Neural cell (in vitro differentiated cells): ENCODE results near the gene KERA.

ENCODE experiments used
- EZH2 ChIP-seq: fragments of 200-600, 300-800 bp; shearing (Covaris generic), sonication (generic); IDR thresholded peaks from 2 replicates; pipeline ENCODE4 v1.6.1; 2014; ENCODE audit warnings: antibody characterized with exemption, low read length, borderline replicate concordance, mild to moderate bottlenecking; ENCODE audit not compliant: insufficient read depth, poor library complexity, severe bottlenecking
- TF ChIP-seq, protein P1 (sequence below): fragments of 450-650 bp; IDR thresholded peaks from 2 replicates; pipeline ENCODE4 v1.5.1; 2014; ENCODE audit warnings: antibody characterized with exemption, mild to moderate bottlenecking, moderate library complexity; ENCODE audit not compliant: poor library complexity, severe bottlenecking

DNA sequence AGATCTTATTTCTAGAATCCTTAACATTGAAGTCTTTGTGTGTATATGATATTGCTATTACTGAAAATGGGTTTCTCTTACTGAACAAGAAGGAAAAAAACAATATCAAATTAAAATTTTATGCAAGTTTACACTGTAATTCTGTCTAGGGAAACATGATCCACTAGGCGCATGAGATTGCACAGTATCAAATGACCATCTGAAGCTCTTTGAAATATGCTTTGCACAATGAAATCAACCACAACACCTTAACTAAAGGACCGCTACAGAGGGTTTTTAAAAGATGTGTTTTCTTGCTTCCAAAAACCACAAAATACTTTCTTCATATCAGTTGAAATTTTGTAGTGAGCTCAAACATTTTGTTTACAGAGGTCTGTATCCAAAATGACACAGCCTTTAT is 15.1 kb upstream of the KERA start:
- TF ChIP-seq, protein P1, sequence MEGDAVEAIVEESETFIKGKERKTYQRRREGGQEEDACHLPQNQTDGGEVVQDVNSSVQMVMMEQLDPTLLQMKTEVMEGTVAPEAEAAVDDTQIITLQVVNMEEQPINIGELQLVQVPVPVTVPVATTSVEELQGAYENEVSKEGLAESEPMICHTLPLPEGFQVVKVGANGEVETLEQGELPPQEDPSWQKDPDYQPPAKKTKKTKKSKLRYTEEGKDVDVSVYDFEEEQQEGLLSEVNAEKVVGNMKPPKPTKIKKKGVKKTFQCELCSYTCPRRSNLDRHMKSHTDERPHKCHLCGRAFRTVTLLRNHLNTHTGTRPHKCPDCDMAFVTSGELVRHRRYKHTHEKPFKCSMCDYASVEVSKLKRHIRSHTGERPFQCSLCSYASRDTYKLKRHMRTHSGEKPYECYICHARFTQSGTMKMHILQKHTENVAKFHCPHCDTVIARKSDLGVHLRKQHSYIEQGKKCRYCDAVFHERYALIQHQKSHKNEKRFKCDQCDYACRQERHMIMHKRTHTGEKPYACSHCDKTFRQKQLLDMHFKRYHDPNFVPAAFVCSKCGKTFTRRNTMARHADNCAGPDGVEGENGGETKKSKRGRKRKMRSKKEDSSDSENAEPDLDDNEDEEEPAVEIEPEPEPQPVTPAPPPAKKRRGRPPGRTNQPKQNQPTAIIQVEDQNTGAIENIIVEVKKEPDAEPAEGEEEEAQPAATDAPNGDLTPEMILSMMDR = no peak
- TF ChIP-seq EZH2 = no peak
